DOHH2 (cell line): Measurements from ENCODE around the gene MEN1.

Source experiments
- H3F3A ChIP-seq: fragments of 200-600 bp; sonication (generic), shearing (Covaris generic); 2 replicates; pipeline ENCODE4 v1.6.0; 2016; ENCODE audit warnings: antibody characterized with exemption, mild to moderate bottlenecking; ENCODE audit not compliant: control insufficient read depth, insufficient read depth
- H3K27ac ChIP-seq: fragments of 200-600 bp; sonication (generic); 2 replicates; pipeline ENCODE4 v1.5.1; 2014; ENCODE audit warnings: low read depth, mild to moderate bottlenecking, low read length, moderate library complexity
- H3K27me3 ChIP-seq: fragments of 200-600 bp; sonication (generic); 2 replicates; pipeline ENCODE4 v1.6.1; 2014; ENCODE audit warnings: mild to moderate bottlenecking, low read length, mixed read lengths; ENCODE audit not compliant: control insufficient read depth
- H3K36me3 ChIP-seq: fragments of 200-600 bp; sonication (generic); 2 replicates; pipeline ENCODE4 v1.6.1; 2014; ENCODE audit warnings: mild to moderate bottlenecking, low read length, moderate library complexity, mixed read lengths; ENCODE audit not compliant: control insufficient read depth
- H3K4me1 ChIP-seq: fragments of 200-600 bp; sonication (generic); 2 replicates; pipeline ENCODE4 v1.6.1; 2014; ENCODE audit warnings: mild to moderate bottlenecking, low read length, mixed read lengths; ENCODE audit not compliant: control insufficient read depth
- H3K4me2 ChIP-seq: fragments of 200-600 bp; sonication (generic); 2 replicates; pipeline ENCODE4 v1.6.0; 2014; ENCODE audit warnings: mild to moderate bottlenecking, low read length, moderate library complexity
- H3K4me3 ChIP-seq: fragments of 200-600 bp; sonication (generic); 2 replicates; pipeline ENCODE4 v1.5.1; 2014; ENCODE audit warnings: mild to moderate bottlenecking, low read length, mixed read lengths
- H3K79me2 ChIP-seq: fragments of 200-600 bp; sonication (generic); 2 replicates; pipeline ENCODE4 v1.6.1; 2014; ENCODE audit warnings: mild to moderate bottlenecking, low read length, mixed read lengths; ENCODE audit not compliant: control insufficient read depth
- H3K9me2 ChIP-seq: fragments of 200-600 bp; sonication (generic); replicated peaks from 2 replicates; pipeline ENCODE4 v1.6.1; 2014; ENCODE audit warnings: mild to moderate bottlenecking, low read length, mixed read lengths; ENCODE audit not compliant: control insufficient read depth
- H3K9me3 ChIP-seq: fragments of 200-600 bp; sonication (generic); 2 replicates; pipeline ENCODE4 v1.6.1; 2014; ENCODE audit warnings: antibody characterized with exemption, low read length, mixed read lengths; ENCODE audit not compliant: control insufficient read depth, insufficient read depth
- H4K20me1 ChIP-seq: fragments of 200-600 bp; sonication (generic); 2 replicates; pipeline ENCODE4 v1.6.0; 2014; ENCODE audit warnings: low read depth, mild to moderate bottlenecking, antibody characterized with exemption, low read length, moderate library complexity; ENCODE audit not compliant: control insufficient read depth, insufficient read depth
- EZH2phosphoT487 ChIP-seq: fragments of 200-600 bp; sonication (generic); IDR thresholded peaks from 2 replicates; pipeline ENCODE4 v1.6.1; 2017; ENCODE audit warnings: borderline replicate concordance, mild to moderate bottlenecking, antibody characterized with exemption, low read length, moderate library complexity, mixed read lengths
- TF ChIP-seq, protein P1 (sequence below): fragments of 200-600 bp; sonication (generic); IDR thresholded peaks from one replicate; pipeline ENCODE4 v1.5.1; 2014; ENCODE audit warnings: antibody characterized with exemption, mild to moderate bottlenecking, low read depth, low read length; ENCODE audit not compliant: poor library complexity, severe bottlenecking

MEN1 gene

DNA sequence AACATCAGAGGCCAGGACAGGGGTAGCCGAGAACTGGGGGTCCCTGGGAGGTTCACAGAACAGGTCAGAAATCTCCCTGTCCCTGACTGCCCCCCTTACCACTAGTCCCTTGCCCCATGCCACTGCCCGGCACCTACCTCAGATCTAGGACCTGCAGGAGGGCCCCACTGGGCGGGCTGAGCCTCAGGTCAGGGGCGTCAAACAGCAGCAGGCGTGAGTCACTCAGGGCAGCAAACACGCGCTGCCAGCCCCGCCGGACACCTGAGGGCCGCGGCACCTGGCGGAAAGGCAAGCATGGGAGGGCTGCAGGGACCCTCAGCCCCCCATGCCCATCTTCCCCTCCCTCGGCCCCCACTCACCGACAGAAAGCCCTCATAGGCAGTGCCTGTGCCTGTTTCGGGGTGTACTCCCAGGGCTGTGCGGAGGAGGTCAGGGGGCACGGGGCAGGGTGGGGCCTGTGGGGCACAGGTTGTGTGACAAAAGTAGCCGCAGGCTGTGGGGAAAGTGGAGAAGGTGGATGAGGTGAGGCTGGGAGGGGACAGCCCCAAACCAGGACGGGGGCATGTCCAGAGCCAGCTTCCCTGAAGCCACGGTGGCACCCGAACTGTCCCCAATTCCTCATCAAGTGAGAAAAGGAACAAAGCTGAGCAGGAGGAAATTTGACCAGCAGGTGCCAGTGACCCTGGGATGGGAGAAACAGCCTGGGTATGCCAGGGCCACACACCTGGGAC lies 22.3 kb upstream of the MEN1 start:
- Histone ChIP-seq H3K4me2 (no peak overlapping the region), H3K27ac (no peak overlapping the region), H4K20me1 (no peaks in the 10 kb centered on the region), H3K27me3 (no peaks in the 10 kb centered on the region), H3K9me3 (no peaks in the 10 kb centered on the region), H3K4me1 (peaks cover 10% of the 10 kb centered on the region), H3K4me3 (no peak overlapping the region), H3K9me2 (no peaks in the 10 kb centered on the region), H3K36me3 (no peaks in the 10 kb centered on the region), H3K79me2 (no peaks in the 10 kb centered on the region), H3F3A (no peaks in the 10 kb centered on the region)
- no peak for TF ChIP-seq EZH2phosphoT487
- TF ChIP-seq, protein P1, sequence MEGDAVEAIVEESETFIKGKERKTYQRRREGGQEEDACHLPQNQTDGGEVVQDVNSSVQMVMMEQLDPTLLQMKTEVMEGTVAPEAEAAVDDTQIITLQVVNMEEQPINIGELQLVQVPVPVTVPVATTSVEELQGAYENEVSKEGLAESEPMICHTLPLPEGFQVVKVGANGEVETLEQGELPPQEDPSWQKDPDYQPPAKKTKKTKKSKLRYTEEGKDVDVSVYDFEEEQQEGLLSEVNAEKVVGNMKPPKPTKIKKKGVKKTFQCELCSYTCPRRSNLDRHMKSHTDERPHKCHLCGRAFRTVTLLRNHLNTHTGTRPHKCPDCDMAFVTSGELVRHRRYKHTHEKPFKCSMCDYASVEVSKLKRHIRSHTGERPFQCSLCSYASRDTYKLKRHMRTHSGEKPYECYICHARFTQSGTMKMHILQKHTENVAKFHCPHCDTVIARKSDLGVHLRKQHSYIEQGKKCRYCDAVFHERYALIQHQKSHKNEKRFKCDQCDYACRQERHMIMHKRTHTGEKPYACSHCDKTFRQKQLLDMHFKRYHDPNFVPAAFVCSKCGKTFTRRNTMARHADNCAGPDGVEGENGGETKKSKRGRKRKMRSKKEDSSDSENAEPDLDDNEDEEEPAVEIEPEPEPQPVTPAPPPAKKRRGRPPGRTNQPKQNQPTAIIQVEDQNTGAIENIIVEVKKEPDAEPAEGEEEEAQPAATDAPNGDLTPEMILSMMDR, result no peak

DNA sequence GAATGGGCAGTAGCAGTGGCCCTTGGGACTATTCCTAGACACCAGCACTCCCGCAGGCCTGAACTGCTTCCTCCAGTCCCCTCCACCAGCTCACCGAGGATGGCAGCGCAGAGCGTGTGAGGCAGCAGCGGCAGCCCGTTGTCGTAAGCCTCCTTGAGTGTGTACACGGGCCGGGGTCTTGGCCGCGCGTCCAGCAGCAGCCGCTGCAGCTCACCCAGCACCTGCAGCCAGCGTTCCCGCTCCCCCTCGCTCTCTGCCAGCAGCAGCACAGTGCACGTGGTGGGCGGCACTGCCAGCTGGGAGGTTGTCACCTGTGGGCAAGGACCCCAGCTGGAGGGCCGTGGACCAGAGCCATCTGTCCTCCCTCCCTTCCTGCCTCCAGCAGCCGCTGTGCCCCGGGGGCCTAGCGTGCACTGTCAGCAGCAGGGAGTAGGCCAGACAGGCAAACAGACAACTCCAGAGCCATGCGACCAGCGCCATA lies 21.1 kb upstream of the MEN1 start:
- no peak for TF ChIP-seq EZH2phosphoT487
- TF ChIP-seq, protein P1, result no peak
- Histone ChIP-seq H3K36me3 (no peaks in the 10 kb centered on the region), H3K27me3 (no peaks in the 10 kb centered on the region)

DNA sequence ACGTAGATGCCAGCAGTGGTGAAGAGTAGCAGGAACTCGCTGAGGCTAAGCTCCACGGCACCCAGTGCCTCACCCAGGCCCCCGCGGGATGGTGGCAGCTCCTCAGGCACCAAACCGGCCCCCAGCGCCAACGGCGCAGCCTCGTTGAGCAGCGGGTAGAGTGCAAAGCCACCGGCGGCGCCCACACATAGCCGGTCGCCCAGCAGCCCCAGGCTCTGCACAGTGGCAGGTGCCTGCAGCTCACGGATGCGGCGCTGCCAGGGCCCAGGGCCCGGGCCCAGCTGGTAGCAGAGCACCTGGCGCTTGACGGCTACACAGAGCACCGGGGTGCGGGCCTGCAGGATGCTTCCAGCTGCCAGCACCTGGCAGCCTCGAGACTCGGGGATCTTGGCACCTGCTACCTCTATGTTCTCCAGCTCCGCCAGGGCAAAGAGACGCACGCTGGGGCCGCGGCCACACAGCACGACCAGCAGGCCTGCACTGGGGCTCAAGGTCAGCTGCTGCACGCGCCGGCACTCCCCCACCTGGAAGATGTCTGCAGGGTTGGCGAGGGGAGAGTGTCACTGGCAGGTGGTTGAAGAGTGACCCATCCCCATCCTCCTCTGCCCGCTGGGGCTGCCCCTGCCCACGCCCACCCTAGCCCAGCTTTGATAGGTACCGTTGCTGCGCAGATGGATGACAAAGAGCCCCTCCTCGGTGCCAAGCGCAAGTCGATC lies 19.3 kb upstream of the MEN1 start:
- no peak overlapping the region for H3K27ac ChIP-seq
- no peak overlapping the region for H3K4me2 ChIP-seq
- H3K4me3 ChIP-seq, result no peak overlapping the region
- no peaks in the 10 kb centered on the region for H4K20me1 ChIP-seq
- no peaks in the 10 kb centered on the region for H3K36me3 ChIP-seq
- no peaks in the 10 kb centered on the region for H3K79me2 ChIP-seq
- peaks cover 10% of the 10 kb centered on the region for H3K4me1 ChIP-seq
- H3K9me3 ChIP-seq, result no peaks in the 10 kb centered on the region
- TF ChIP-seq EZH2phosphoT487, result no peak
- TF ChIP-seq, protein P1, result no peak
- H3K27me3 ChIP-seq, result no peaks in the 10 kb centered on the region
- no peaks in the 10 kb centered on the region for H3F3A ChIP-seq
- H3K9me2 ChIP-seq, result no peaks in the 10 kb centered on the region

More for the DNA sequence above, 21.1 kb upstream of the MEN1 start:
- no peak overlapping the region for H3K4me2 ChIP-seq
- H3K4me1 ChIP-seq, result peaks cover 10% of the 10 kb centered on the region
- H4K20me1 ChIP-seq, result no peaks in the 10 kb centered on the region
- no peaks in the 10 kb centered on the region for H3K9me3 ChIP-seq
- no peaks in the 10 kb centered on the region for H3K79me2 ChIP-seq
- no peak overlapping the region for H3K27ac ChIP-seq
- no peak overlapping the region for H3K4me3 ChIP-seq
- H3F3A ChIP-seq, result no peaks in the 10 kb centered on the region
- H3K9me2 ChIP-seq, result no peaks in the 10 kb centered on the region
